C4-2B (cell line): ENCODE data around the gene BATF.

Source experiments
- H3K27ac ChIP-seq: fragments of 450-650 bp; 2 replicates; pipeline ENCODE4 v1.5.1; 2017
- CTCF ChIP-seq: fragments of 450-650 bp; conservative IDR thresholded peaks from 2 replicates; pipeline ENCODE4 v1.5.1; 2017; ENCODE audit warnings: mild to moderate bottlenecking
- ZFX ChIP-seq: fragments of 450-650 bp; IDR thresholded peaks from 2 replicates; pipeline ENCODE4 v1.6.1; 2017

BATF gene

DNA sequence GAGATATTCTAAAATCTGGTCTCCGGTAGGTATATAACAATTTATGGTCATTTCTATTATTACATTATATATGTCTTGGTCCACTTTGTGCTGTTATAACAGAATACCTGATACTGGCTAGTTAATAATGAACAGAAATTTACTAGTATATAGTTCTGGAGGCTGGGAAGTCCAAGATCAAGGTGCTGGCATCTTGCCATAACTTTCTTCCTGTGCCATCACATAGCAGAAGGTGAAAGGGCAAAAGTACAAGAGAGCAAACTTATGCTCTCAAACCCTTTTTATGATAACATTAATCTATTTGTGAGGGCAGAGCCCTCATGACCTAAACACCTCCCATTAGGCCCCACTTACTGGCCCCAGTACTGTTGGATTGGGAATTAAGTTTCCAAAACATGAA is 17.9 kb upstream of the BATF start:
- no peak overlapping the region for H3K27ac ChIP-seq
- no peak for TF ChIP-seq CTCF
- TF ChIP-seq ZFX: no peak

GRCh38 chr14:75506930-75507329 is 15.3 kb upstream of the BATF start:
- H3K27ac ChIP-seq: no peak overlapping the region
- TF ChIP-seq ZFX (no peak), CTCF (no peak)

- TF ChIP-seq ZFX: no peak
- TF ChIP-seq CTCF: no peak
Observed at GRCh38 chr14:75510547-75510946, 11.7 kb upstream of the BATF start.

GRCh38 chr14:75511201-75511600 is 11.1 kb upstream of the BATF start:
- TF ChIP-seq ZFX (no peak), CTCF (no peak)

More at GRCh38 chr14:75510547-75510946, 11.7 kb upstream of the BATF start:
- H3K27ac ChIP-seq: no peak overlapping the region

DNA sequence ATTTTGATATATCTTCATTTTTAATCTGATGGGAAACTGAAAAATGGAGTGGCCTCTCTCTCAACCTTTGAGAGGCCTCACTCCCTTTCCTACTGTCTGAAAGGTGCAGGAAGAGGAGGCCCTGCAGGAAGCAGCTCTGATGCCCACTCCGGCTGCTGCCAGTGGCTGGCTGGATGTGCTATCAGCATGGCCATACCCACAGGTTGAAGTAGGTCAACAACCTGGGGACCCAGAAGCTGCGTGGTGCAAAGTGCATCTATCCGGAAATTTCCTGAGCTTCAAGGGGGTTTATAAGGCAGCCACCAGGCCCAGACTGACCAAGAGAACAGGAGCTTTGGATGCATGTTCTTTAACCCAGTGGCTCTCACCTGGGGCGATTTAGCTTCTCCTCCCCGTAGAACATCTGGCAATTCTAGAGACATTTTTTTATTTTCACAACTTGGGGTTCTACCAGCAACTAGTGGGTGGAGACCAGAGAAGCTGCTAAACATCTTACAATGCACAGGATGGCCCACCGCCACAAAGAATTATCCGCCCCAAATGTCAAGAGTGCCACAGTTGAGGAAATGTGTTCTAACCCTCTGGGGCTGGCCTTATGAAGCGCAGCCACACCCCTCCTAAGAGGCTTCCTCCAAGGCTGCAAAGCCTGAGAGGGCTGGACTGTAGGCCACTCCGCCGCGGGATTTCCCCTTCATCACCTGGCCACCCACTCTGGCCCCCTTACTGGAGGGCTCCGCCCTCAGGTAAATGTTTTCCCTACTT is 8.2 kb upstream of the BATF start:
- no peak overlapping the region for H3K27ac ChIP-seq
- TF ChIP-seq CTCF (no peak), ZFX (no peak)

More at GRCh38 chr14:75511201-75511600, 11.1 kb upstream of the BATF start:
- no peak overlapping the region for H3K27ac ChIP-seq

- TF ChIP-seq ZFX (no peak), CTCF (no peak)
- no peak overlapping the region for H3K27ac ChIP-seq
Observed at GRCh38 chr14:75514673-75515628, 7.3 kb upstream of the BATF start.

GRCh38 chr14:75515629-75515996 is 6.7 kb upstream of the BATF start:
- TF ChIP-seq CTCF: no peak
- TF ChIP-seq ZFX: no peak
- H3K27ac ChIP-seq: no peak overlapping the region
